ENCODE measurements around the gene SMPD4.
"Not testable (repeated sequence)": the region's sequence is repeated elsewhere in the genome, so short reads cannot be mapped to it uniquely, and the experiment has no call there.

The SMPD4 gene

GRCh38 chr2:130169896-130170295 is 11.5 kb downstream of the SMPD4 start:
- H3K36me3 ChIP-seq (ENCODE audit: low read length) = peaks cover 3% of the 10 kb centered on the region; the same call in 1 of the 2 replicates
- H3K27me3 ChIP-seq (ENCODE audit: low read length) = no peaks in the 10 kb centered on the region
- no peaks in the 10 kb centered on the region for H3K79me2 ChIP-seq (ENCODE audit: insufficient read depth, low read length)
- H3K27ac ChIP-seq (ENCODE audit: low read depth, low read length) = no peak overlapping the region
- H2AFZ ChIP-seq (ENCODE audit: low read depth, low read length, severe bottlenecking) = no peak overlapping the region
- no peak overlapping the region for H3K4me2 ChIP-seq (ENCODE audit: low read depth, low read length, poor library complexity, severe bottlenecking)
- H3K9me3 ChIP-seq (ENCODE audit: insufficient read depth, low read length) = no peaks in the 10 kb centered on the region
- no peaks in the 10 kb centered on the region for H3K9me2 ChIP-seq (replicated peaks; ENCODE audit: insufficient read depth, low read length)
- no peaks in the 10 kb centered on the region for H3F3A ChIP-seq (ENCODE audit: insufficient read depth)
- no peak overlapping the region for H3K9ac ChIP-seq (ENCODE audit: low read length)
- H3K4me3 ChIP-seq (ENCODE audit: insufficient read depth, low read length, poor library complexity, severe bottlenecking) = no peak overlapping the region
- TF ChIP-seq EZH2phosphoT487 (conservative IDR thresholded peaks at IDR 0.05; ENCODE audit: low read length) = no peak
- TF ChIP-seq, protein P1, sequence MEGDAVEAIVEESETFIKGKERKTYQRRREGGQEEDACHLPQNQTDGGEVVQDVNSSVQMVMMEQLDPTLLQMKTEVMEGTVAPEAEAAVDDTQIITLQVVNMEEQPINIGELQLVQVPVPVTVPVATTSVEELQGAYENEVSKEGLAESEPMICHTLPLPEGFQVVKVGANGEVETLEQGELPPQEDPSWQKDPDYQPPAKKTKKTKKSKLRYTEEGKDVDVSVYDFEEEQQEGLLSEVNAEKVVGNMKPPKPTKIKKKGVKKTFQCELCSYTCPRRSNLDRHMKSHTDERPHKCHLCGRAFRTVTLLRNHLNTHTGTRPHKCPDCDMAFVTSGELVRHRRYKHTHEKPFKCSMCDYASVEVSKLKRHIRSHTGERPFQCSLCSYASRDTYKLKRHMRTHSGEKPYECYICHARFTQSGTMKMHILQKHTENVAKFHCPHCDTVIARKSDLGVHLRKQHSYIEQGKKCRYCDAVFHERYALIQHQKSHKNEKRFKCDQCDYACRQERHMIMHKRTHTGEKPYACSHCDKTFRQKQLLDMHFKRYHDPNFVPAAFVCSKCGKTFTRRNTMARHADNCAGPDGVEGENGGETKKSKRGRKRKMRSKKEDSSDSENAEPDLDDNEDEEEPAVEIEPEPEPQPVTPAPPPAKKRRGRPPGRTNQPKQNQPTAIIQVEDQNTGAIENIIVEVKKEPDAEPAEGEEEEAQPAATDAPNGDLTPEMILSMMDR (IDR thresholded peaks at IDR 0.05; ENCODE audit: insufficient read depth, low read length, poor library complexity, severe bottlenecking) = no peak
- H4K20me1 ChIP-seq (ENCODE audit: low read depth, low read length) = no peaks in the 10 kb centered on the region

DNA sequence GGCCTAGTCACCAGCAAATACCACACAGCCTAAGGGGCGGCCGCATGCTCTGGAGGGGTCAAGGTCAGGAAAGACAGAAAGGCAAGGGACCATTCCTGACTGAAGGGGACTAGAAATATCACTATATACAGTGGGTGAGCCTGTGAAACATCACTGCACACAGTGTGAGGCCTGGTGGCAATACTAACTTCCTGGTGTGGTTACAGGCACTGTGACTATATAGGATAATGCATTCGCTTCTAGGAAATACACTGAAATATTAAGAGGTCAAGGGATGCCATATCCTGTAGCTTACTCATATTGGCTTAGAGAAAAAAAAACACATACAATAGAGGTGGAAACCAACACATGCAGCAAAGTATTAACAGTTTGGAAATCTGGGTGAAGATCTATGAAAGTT is 12.2 kb downstream of the SMPD4 start:
- not testable (repeated sequence) for H3F3A ChIP-seq (ENCODE audit: insufficient read depth); H3K4me3 ChIP-seq (ENCODE audit: insufficient read depth, low read length, poor library complexity, severe bottlenecking); H3K27me3 ChIP-seq (ENCODE audit: low read length); H3K79me2 ChIP-seq (ENCODE audit: insufficient read depth, low read length); H3K36me3 ChIP-seq (ENCODE audit: low read length); H3K4me2 ChIP-seq (ENCODE audit: low read depth, low read length, poor library complexity, severe bottlenecking); H4K20me1 ChIP-seq (ENCODE audit: low read depth, low read length); H2AFZ ChIP-seq (ENCODE audit: low read depth, low read length, severe bottlenecking); H3K9me3 ChIP-seq (ENCODE audit: insufficient read depth, low read length); H3K9me2 ChIP-seq (replicated peaks; ENCODE audit: insufficient read depth, low read length); H3K27ac ChIP-seq (ENCODE audit: low read depth, low read length); H3K9ac ChIP-seq (ENCODE audit: low read length)

- not testable (repeated sequence) for H3K27me3 ChIP-seq (ENCODE audit: low read length); H3F3A ChIP-seq (ENCODE audit: insufficient read depth); H2AFZ ChIP-seq (ENCODE audit: low read depth, low read length, severe bottlenecking); H3K79me2 ChIP-seq (ENCODE audit: insufficient read depth, low read length); H3K4me2 ChIP-seq (ENCODE audit: low read depth, low read length, poor library complexity, severe bottlenecking); H3K9ac ChIP-seq (ENCODE audit: low read length); H3K9me2 ChIP-seq (replicated peaks; ENCODE audit: insufficient read depth, low read length); H3K9me3 ChIP-seq (ENCODE audit: insufficient read depth, low read length); H4K20me1 ChIP-seq (ENCODE audit: low read depth, low read length); H3K36me3 ChIP-seq (ENCODE audit: low read length); H3K4me3 ChIP-seq (ENCODE audit: insufficient read depth, low read length, poor library complexity, severe bottlenecking); H3K27ac ChIP-seq (ENCODE audit: low read depth, low read length)
These were observed 14.8 kb downstream of the SMPD4 start for GRCh38 chr2:130166611-130167010.

GRCh38 chr2:130165293-130166016 is 15.9 kb downstream of the SMPD4 start:
- H4K20me1 ChIP-seq (ENCODE audit: low read depth, low read length) = no peaks in the 10 kb centered on the region
- H3K9me2 ChIP-seq (replicated peaks; ENCODE audit: insufficient read depth, low read length) = no peaks in the 10 kb centered on the region
- H3F3A ChIP-seq (ENCODE audit: insufficient read depth) = no peaks in the 10 kb centered on the region
- no peaks in the 10 kb centered on the region for H3K9me3 ChIP-seq (ENCODE audit: insufficient read depth, low read length)
- H3K4me2 ChIP-seq (ENCODE audit: low read depth, low read length, poor library complexity, severe bottlenecking) = no peak overlapping the region
- H3K4me3 ChIP-seq (ENCODE audit: insufficient read depth, low read length, poor library complexity, severe bottlenecking) = no peak overlapping the region
- no peak for TF ChIP-seq EZH2phosphoT487 (conservative IDR thresholded peaks at IDR 0.05; ENCODE audit: low read length)
- TF ChIP-seq, protein P1 (IDR thresholded peaks at IDR 0.05; ENCODE audit: insufficient read depth, low read length, poor library complexity, severe bottlenecking) = no peak
- peaks cover 3% of the 10 kb centered on the region; the same call in 1 of the 2 replicates for H3K36me3 ChIP-seq (ENCODE audit: low read length)
- no peaks in the 10 kb centered on the region for H3K79me2 ChIP-seq (ENCODE audit: insufficient read depth, low read length)
- no peaks in the 10 kb centered on the region for H3K27me3 ChIP-seq (ENCODE audit: low read length)
- H3K9ac ChIP-seq (ENCODE audit: low read length) = no peak overlapping the region
- no peak overlapping the region for H3K27ac ChIP-seq (ENCODE audit: low read depth, low read length)
- H2AFZ ChIP-seq (ENCODE audit: low read depth, low read length, severe bottlenecking) = no peak overlapping the region
